PC-3 (cell line): Measurements from ENCODE around the gene UBQLN3. TPM values are rescaled to one million over a fixed set of nuclear protein-coding genes. Genes with fewer than 3 reads are reported as not detected.

ENCODE experiments used
- ATAC-seq: fragments of 200-7000 bp; cut with Tn5 transposase; 2 replicates; pipeline ENCODE4 v1.9.1; 2020; ENCODE audit warnings: mild to moderate bottlenecking, moderate library complexity
- BruUV-seq: library from RNA; stranded (reverse); fragments of 400-500 nt; replicated peaks from 2 replicates; lab custom pipeline; 2021; lab: Mats Ljungman, UMichigan
- CTCF ChIA-PET: fragments of 300-600 bp; sonication (Branson Sonifier 250); formaldehyde crosslinking; loops from one replicate; lab custom pipeline; 2022; ENCODE audit warnings: antibody characterized with exemption; lab: Charles Lee
- POLR2A ChIA-PET: fragments of 300-600 bp; sonication (Branson Sonifier 250); formaldehyde crosslinking; loops from one replicate; lab custom pipeline; 2022; ENCODE audit warnings: antibody characterized with exemption; ENCODE audit not compliant: unreplicated experiment; lab: Charles Lee
- DNase-seq: peaks from one replicate; pipeline ENCODE4 v3.0.0-alpha.2; 2015
- H2AFZ ChIP-seq: fragments of 300-600 bp; sonication (generic); 2 replicates; pipeline ENCODE4 v1.6.0; 2016; ENCODE audit warnings: antibody characterized with exemption, low read length
- H3F3A ChIP-seq: fragments of 300-600 bp; sonication (generic); one replicate; pipeline ENCODE4 v1.6.0; 2017; ENCODE audit warnings: antibody characterized with exemption, low read length, control low read depth, mild to moderate bottlenecking; ENCODE audit not compliant: unreplicated experiment
- H3K27ac ChIP-seq: fragments of 300-600 bp; sonication (generic); 2 replicates; pipeline ENCODE4 v1.5.1; 2016; ENCODE audit warnings: mild to moderate bottlenecking, low read length
- H3K27me3 ChIP-seq: fragments of 300-600 bp; sonication (generic); 2 replicates; pipeline ENCODE4 v1.6.1; 2016; ENCODE audit warnings: low read length, mixed read lengths
- H3K36me3 ChIP-seq: fragments of 300-600 bp; sonication (generic); 2 replicates; pipeline ENCODE4 v1.6.1; 2016; ENCODE audit warnings: low read depth, mixed run types, low read length, mixed read lengths
- H3K4me1 ChIP-seq: fragments of 300-600 bp; sonication (generic); 2 replicates; pipeline ENCODE4 v1.5.1; 2016; ENCODE audit warnings: low read length; ENCODE audit not compliant: insufficient read depth
- H3K4me2 ChIP-seq: fragments of 300-600 bp; sonication (generic); 2 replicates; pipeline ENCODE4 v1.6.0; 2016; ENCODE audit warnings: low read length
- H3K4me3 ChIP-seq: fragments of 300-600 bp; sonication (generic); 2 replicates; pipeline ENCODE4 v1.5.1; 2016; ENCODE audit warnings: mild to moderate bottlenecking, low read length, mixed read lengths
- H3K79me2 ChIP-seq: fragments of 300-600 bp; sonication (generic); 2 replicates; pipeline ENCODE4 v1.6.1; 2017; ENCODE audit warnings: low read length, mixed read lengths
- H3K9ac ChIP-seq: fragments of 300-600 bp; sonication (generic); 2 replicates; pipeline ENCODE4 v1.6.0; 2016; ENCODE audit warnings: mild to moderate bottlenecking, low read length
- H3K9me2 ChIP-seq: fragments of 300-600 bp; sonication (generic); replicated peaks from 2 replicates; pipeline ENCODE4 v1.6.1; 2016; ENCODE audit warnings: mixed run types, low read length, mixed read lengths
- H3K9me3 ChIP-seq: fragments of 300-600 bp; sonication (generic); 2 replicates; pipeline ENCODE4 v1.6.1; 2016; ENCODE audit warnings: low read length, mixed read lengths
- H4K20me1 ChIP-seq: fragments of 300-600 bp; sonication (generic); 2 replicates; pipeline ENCODE4 v1.6.1; 2016; ENCODE audit warnings: low read length, mixed read lengths
- EZH2 ChIP-seq: fragments of 300-600 bp; sonication (generic); IDR thresholded peaks from one replicate; pipeline ENCODE4 v1.6.1; 2017; ENCODE audit warnings: antibody characterized with exemption, mild to moderate bottlenecking, low read length; ENCODE audit not compliant: unreplicated experiment
- EZH2phosphoT487 ChIP-seq: fragments of 300-600 bp; sonication (generic); IDR thresholded peaks from 2 replicates; pipeline ENCODE4 v1.6.1; 2018; ENCODE audit warnings: mild to moderate bottlenecking, antibody characterized with exemption, low read length, borderline replicate concordance
- intact Hi-C: fragments of 100-400 bp; cut with micrococcal nuclease; formaldehyde crosslinking; loops from 2 replicates; pipeline ENCODE4 v1.9.0; 2023
- total RNA-seq: library from RNA; depleted of rRNA; stranded (reverse); fragments of >200 nt; gene quantifications from 2 replicates; pipeline ENCODE4 v1.2.3, GENCODE V29; 2014
- TF ChIP-seq, protein P1 (sequence below): fragments of 300-600 bp; sonication (generic); conservative IDR thresholded peaks from 2 replicates; pipeline ENCODE4 v1.5.1; 2017; ENCODE audit warnings: antibody characterized with exemption, low read depth, mild to moderate bottlenecking, low read length

Gene UBQLN3
- total RNA-seq, 1 experiment from 2014 or later = not detected

DNA sequence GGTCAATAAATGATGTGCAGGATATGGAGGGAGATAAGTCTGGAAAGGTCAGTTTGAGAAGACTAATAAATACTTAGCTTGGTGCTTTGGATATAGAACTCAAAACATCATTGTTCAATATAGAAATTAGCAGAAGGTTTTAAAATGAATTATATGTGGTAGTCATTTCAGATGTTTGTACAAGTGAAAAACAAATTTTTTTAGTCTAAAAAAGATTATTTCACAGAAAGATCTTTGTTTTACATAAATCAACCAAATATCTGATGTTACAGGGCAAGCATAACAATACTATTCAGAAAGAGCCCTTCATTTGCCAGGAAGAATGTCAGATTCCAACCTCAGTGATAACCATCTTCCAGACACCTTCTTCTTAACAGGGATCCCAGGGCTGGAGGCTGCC is 21.4 kb downstream of the UBQLN3 start, which contains the start of gene OR52D1:
Gene OR52D1 (plus strand): TSS at position 301 of the 400 bp plus-strand sequence. CDS start 22 bp downstream, at position 323.
- Histone ChIP-seq H3K4me1 (no peaks in the 10 kb centered on the region), H3K9me2 (no peaks in the 10 kb centered on the region), H3K79me2 (no peaks in the 10 kb centered on the region), H3K27ac (no peak within 1 kb of the TSS), H3K4me3 (no peak within 1 kb of the TSS), H3K4me2 (no peak within 1 kb of the TSS), H3K9me3 (no peaks in the 10 kb centered on the region), H3K9ac (no peak within 1 kb of the TSS), H3F3A (no peaks in the 10 kb centered on the region), H4K20me1 (no peaks in the 10 kb centered on the region), H2AFZ (no peak within 1 kb of the TSS), H3K36me3 (no peaks in the 10 kb centered on the region), H3K27me3 (peaks cover 9% of the 10 kb centered on the region; the same call in 1 of the 2 replicates)
- ChIA-PET POLR2A (no interaction called here), CTCF (no interaction called here)
- DNase-seq (no peak), ATAC-seq (no peak)
- TF ChIP-seq EZH2 (no peak), EZH2phosphoT487 (no peak)
- TF ChIP-seq, protein P1, sequence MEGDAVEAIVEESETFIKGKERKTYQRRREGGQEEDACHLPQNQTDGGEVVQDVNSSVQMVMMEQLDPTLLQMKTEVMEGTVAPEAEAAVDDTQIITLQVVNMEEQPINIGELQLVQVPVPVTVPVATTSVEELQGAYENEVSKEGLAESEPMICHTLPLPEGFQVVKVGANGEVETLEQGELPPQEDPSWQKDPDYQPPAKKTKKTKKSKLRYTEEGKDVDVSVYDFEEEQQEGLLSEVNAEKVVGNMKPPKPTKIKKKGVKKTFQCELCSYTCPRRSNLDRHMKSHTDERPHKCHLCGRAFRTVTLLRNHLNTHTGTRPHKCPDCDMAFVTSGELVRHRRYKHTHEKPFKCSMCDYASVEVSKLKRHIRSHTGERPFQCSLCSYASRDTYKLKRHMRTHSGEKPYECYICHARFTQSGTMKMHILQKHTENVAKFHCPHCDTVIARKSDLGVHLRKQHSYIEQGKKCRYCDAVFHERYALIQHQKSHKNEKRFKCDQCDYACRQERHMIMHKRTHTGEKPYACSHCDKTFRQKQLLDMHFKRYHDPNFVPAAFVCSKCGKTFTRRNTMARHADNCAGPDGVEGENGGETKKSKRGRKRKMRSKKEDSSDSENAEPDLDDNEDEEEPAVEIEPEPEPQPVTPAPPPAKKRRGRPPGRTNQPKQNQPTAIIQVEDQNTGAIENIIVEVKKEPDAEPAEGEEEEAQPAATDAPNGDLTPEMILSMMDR = no peak
- intact Hi-C loops = no loop called here
- BruUV-seq = no TSS peak

DNA sequence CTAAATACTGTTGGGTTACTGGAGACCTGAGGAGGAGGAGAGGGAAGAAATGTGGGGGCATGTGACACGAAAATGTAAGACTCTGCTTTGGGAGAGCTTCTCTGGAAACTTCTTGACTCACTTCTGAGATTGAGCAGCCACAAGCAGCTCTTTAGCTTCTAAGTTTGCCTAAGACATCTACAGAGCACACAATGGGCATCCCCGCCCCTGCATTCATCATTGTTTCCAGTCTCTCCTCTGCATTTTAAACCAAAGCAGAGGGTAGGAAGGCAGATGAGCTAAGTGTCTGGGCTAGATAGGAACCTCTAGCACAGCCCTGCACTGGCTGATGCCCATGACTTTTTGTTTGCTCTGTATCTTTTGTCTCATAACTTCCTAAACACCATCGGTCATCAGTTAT is 23.3 kb downstream of the UBQLN3 start:
- no peak overlapping the region for H3K27ac ChIP-seq
- intact Hi-C loops = no loop called here
- no peaks in the 10 kb centered on the region for H3K79me2 ChIP-seq
- no peaks in the 10 kb centered on the region for H3F3A ChIP-seq
- no peaks in the 10 kb centered on the region for H4K20me1 ChIP-seq
- H3K4me3 ChIP-seq = no peak overlapping the region
- H3K4me1 ChIP-seq = no peaks in the 10 kb centered on the region
- BruUV-seq = no TSS peak
- TF ChIP-seq, protein P1 = no peak
- TF ChIP-seq EZH2phosphoT487 (no peak), EZH2 (no peak)
- H3K4me2 ChIP-seq = no peak overlapping the region
- ChIA-PET CTCF (no interaction called here), POLR2A (no interaction called here)
- no peaks in the 10 kb centered on the region for H3K9me2 ChIP-seq
- no peak overlapping the region for H2AFZ ChIP-seq
- H3K36me3 ChIP-seq = no peaks in the 10 kb centered on the region
- no peak for DNase-seq
- H3K9ac ChIP-seq = no peak overlapping the region
- H3K9me3 ChIP-seq = no peaks in the 10 kb centered on the region
- peaks cover 9% of the 10 kb centered on the region; the same call in 1 of the 2 replicates for H3K27me3 ChIP-seq
- no peak for ATAC-seq

DNA sequence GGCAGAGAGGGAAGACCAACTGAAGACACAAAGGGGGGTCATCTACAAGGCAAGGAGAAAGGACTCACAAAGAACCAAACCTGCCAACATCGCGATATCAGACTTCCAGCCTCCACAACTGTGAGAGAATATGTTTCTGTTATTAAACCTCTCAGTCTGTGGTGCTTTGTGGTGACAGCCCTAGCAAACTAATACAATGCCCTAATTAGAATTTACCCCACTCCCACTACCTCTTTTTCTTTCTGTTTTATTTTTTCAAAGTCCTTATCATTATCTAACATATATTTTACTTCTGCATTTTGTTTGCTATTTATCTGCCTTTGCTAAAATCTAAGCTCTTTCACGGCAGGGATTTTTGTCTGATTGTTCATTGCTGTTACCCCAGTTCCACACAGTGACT is 23.8 kb downstream of the UBQLN3 start:
- BruUV-seq = no TSS peak
- no peak for TF ChIP-seq EZH2
- TF ChIP-seq, protein P1 = no peak
- no peak for TF ChIP-seq EZH2phosphoT487
- no peaks in the 10 kb centered on the region for H3K9me3 ChIP-seq
- H3K27ac ChIP-seq = no peak overlapping the region
- H3F3A ChIP-seq = no peaks in the 10 kb centered on the region
- no peaks in the 10 kb centered on the region for H3K79me2 ChIP-seq
- H2AFZ ChIP-seq = no peak overlapping the region
- peaks cover 9% of the 10 kb centered on the region; the same call in 1 of the 2 replicates for H3K27me3 ChIP-seq
- DNase-seq (no peak), ATAC-seq (no peak)
- H3K9me2 ChIP-seq = no peaks in the 10 kb centered on the region
- H3K4me2 ChIP-seq = no peak overlapping the region
- ChIA-PET POLR2A (no interaction called here), CTCF (no interaction called here)
- H3K4me1 ChIP-seq = no peaks in the 10 kb centered on the region
- H3K36me3 ChIP-seq = no peaks in the 10 kb centered on the region
- intact Hi-C loops = no loop called here
- no peak overlapping the region for H3K4me3 ChIP-seq
- no peak overlapping the region for H3K9ac ChIP-seq
- H4K20me1 ChIP-seq = no peaks in the 10 kb centered on the region
